ENCODE measurements around the gene NRG2. TPM values are rescaled to one million over a fixed set of nuclear protein-coding genes. Genes with fewer than 3 reads are reported as not detected.

Gene NRG2
- total RNA-seq, 1 experiment from 2014 or later = 0.06 TPM

DNA sequence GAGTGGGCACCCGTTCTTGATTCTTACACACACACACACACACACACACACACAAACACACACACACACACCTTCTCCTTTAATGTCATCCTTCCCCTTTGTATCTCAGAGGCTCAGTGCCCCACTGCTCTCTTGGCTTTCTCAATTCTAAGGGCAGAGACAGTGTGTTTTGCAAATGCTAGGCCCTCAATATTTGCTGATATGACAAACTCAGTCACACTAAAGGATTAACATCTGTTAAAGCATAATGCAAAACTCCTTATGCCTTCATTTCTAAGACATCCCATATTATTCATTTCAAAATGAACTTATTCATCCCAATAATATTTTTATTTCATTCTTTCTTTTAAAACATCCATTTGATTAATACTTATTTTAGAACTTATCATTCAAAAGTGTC lies 8.9 kb upstream of the NRG2 start:
- Histone ChIP-seq H3K4me3 (no peak overlapping the region), H3K27me3 (peaks cover 7% of the 10 kb centered on the region; the same call in 1 of the 2 replicates), H3K27ac (no peak overlapping the region), H3K9me3 (replicated peaks) (no peaks in the 10 kb centered on the region), H3K4me1 (no peaks in the 10 kb centered on the region), H3K36me3 (no peaks in the 10 kb centered on the region)
- DNase-seq = no peak

DNA sequence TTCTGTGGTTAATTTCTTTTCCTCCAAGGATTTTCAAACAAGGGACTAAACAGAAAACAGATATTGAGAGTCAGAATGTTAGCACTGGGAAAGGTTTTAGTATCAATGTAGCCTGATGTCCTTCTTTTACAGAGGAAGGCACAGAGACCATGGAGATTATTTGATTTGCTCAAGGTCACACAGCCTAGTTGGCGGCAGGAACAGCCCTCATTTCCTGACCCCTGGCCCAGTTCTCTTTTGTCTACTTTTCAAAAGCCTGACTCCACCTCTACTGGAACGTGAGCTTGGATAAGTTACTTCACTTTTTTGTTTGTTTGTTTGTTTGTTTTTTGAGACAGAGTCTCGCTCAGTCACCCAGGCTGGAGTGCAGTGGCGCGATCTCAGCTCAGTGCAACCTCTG lies 6.6 kb upstream of the NRG2 start:
- Histone ChIP-seq H3K9me3 (replicated peaks) (no peaks in the 10 kb centered on the region), H3K36me3 (no peaks in the 10 kb centered on the region), H3K4me3 (no peak overlapping the region), H3K27me3 (peaks cover 6% of the 10 kb centered on the region; the same call in 1 of the 2 replicates), H3K27ac (no peak overlapping the region), H3K4me1 (no peaks in the 10 kb centered on the region)
- no peak for DNase-seq

DNA sequence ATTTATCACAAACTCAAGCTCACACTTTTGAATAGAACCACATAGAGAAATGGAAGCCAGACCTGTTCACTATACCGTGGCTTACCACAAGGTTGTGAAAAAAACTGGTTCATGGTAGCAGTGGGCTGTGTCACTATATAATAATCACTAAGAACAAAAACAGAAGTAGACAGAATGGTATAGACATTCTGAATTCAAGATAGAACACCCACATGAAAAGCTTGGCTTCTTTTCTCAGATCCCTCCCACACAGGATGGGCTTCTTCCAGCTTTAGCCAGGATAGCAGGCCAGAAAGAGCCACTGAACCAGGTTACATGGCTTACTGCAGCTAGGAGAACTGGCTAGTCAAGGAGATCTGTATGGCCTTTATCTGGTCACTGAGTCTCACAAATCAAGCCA lies 6.1 kb upstream of the NRG2 start:
- Histone ChIP-seq H3K27me3 (peaks cover 10% of the 10 kb centered on the region; the same call in 1 of the 2 replicates), H3K4me1 (no peaks in the 10 kb centered on the region), H3K36me3 (no peaks in the 10 kb centered on the region), H3K4me3 (no peak overlapping the region), H3K27ac (no peak overlapping the region), H3K9me3 (replicated peaks) (no peaks in the 10 kb centered on the region)
- no peak for DNase-seq

DNA sequence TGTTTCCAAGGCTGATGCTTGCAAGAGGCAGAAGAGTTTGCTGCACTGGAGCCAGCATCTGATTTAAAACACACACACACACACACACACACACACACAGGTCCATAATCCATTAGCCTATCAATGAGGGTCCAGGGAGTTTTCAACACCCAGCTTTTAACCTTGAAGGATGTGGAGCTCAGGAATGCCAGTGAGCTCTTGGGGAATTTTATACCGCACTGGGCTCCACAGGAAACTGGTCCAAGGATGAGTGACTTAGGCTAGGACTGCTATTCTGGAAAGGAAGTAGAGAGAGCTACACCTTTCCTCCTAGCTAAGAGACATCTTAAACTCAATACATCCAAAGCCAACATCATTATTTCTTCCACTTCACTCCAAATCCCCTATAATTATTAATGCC lies 942 bp upstream of the NRG2 start:
- Histone ChIP-seq H3K9me3 (replicated peaks) (no peaks in the 10 kb centered on the region), H3K27me3 (peaks cover 7% of the 10 kb centered on the region; the same call in 1 of the 2 replicates), H3K27ac (no peak overlapping the region), H3K4me3 (no peak overlapping the region), H3K4me1 (no peaks in the 10 kb centered on the region), H3K36me3 (no peaks in the 10 kb centered on the region)
- no peak for DNase-seq

DNA sequence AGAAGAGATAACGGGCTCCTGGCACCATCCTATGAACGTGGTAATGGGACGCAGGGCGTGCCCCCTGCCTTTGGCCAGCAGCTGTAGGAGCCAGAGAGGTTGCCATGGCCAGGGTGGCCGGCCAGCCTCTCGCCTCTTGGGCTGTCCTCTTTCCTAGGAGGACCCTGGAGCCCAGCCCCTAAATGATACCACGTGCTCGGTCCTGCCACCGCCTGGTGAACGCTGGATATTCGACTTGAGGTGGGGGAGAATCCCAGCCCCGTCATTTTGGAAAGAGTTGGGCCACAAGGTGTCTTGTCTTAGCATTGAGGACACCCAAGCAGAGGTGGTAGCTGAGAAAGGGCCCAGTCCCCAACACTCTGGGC lies 391 bp upstream of the NRG2 start:
- Histone ChIP-seq H3K36me3 (no peaks in the 10 kb centered on the region), H3K27ac (no peak overlapping the region), H3K9me3 (replicated peaks) (no peaks in the 10 kb centered on the region), H3K27me3 (peaks cover 7% of the 10 kb centered on the region; the same call in 1 of the 2 replicates), H3K4me1 (no peaks in the 10 kb centered on the region), H3K4me3 (no peak overlapping the region)
- no peak for DNase-seq

DNA sequence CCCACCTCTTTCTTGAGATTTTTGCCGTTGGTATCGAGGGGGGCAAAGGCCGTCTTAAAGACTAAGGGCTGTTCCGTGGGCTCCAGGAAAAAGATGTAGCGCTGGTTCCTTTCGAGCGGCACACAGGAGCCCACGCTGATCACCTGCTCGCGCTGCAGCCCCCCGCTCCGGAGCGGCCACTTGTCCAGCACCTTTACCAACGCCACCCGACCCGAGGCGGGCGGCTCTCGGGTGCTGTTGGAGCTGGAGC lies 781 bp downstream of the NRG2 start:
- Histone ChIP-seq H3K9me3 (replicated peaks) (no peaks in the 10 kb centered on the region), H3K36me3 (no peaks in the 10 kb centered on the region), H3K27me3 (peaks cover 13% of the 10 kb centered on the region; the same call in 1 of the 2 replicates), H3K4me1 (no peaks in the 10 kb centered on the region), H3K4me3 (no peak overlapping the region), H3K27ac (no peak overlapping the region)
- no peak for DNase-seq

DNA sequence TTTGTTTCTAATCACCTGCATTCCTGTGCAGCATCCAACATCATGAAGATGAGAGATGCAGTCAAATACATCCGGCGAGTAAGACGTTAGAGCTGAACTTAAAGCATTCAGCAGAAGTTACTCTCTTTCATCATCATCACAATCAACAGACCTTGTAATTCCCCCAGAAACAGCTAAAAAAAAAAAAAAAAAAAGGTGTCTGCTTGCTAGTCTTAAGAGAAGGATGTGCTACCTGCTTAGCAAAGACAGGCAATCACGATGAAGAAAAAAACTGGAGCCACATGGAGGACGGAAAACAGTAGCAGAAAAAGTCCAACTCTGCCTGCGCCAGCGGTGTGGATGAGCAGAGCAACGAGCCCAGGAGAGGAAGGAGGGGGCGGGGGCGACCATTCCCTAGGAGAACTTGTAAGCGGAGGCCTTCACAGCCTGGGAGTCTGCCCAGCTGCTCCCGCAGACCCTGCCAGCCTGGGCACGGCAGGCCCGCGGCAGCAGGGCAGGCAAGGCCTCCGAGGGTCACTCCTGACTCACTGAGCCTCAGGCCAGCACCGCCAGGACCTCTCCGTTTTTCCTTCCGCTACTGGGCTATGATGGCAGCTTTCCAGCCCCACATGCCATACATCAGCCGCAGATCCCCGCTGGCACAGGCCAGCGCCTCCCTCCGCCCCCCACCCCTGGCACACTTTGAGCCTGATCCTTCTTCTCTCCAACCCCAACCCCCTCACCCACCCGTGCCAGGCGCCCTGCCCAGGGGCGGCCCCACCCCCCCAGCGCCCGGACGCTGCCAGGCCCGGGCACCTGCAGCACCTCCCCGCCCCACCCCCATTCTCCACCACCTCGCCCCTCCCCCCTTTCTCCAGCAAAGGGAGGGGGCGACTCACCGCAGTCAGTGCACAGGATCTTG lies 1.4 kb downstream of the NRG2 start:
- Histone ChIP-seq H3K4me3 (no peak overlapping the region), H3K27ac (no peak overlapping the region), H3K27me3 (peaks cover 19% of the 10 kb centered on the region; the same call in 1 of the 2 replicates), H3K4me1 (no peaks in the 10 kb centered on the region), H3K36me3 (no peaks in the 10 kb centered on the region), H3K9me3 (replicated peaks) (no peaks in the 10 kb centered on the region)
- DNase-seq = no peak

DNA sequence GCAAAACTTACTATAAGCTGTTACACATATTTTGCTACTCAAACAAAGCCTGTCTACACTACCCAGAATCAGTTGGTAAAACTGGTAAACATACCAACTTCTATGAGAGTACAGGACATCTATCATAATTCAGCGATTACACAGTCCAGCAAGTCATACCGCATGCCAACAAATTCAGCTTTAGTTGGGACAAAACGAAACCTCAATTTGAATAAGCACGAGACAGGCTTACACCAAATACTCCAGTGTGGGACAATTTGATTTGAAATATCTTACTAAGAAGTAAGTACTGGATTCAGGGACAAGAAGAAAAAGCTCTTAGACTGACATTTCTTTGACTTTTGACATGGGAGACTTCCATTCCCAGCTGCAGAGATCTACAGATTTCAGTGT lies 2.0 kb downstream of the NRG2 start:
- no peaks in the 10 kb centered on the region for H3K9me3 ChIP-seq (replicated peaks)
- H3K36me3 ChIP-seq = no peaks in the 10 kb centered on the region
- H3K27ac ChIP-seq = no peak overlapping the region
- DNase-seq = no peak
- H3K27me3 ChIP-seq = peaks cover 19% of the 10 kb centered on the region; the same call in 1 of the 2 replicates
- no peaks in the 10 kb centered on the region for H3K4me1 ChIP-seq
- no peak overlapping the region for H3K4me3 ChIP-seq

DNA sequence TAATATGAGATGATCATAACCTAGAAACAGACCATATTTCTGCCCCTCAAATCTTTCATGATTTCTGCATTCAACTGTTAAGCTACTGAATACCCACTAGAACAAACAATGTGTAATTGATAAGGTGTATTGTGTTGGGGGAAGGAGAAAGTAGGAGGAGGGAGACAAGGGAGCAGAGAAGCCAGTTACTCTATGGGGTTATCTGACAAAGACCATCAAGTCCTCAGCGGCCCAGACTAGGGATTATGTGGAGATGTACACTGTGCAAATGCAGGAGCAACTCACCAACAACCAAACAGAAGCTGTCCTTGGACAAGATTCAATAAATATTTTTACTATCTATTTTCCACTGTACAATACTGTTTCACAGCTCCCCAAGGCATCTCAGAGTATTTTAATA lies 2.7 kb downstream of the NRG2 start:
- H3K4me1 ChIP-seq = no peaks in the 10 kb centered on the region

DNA sequence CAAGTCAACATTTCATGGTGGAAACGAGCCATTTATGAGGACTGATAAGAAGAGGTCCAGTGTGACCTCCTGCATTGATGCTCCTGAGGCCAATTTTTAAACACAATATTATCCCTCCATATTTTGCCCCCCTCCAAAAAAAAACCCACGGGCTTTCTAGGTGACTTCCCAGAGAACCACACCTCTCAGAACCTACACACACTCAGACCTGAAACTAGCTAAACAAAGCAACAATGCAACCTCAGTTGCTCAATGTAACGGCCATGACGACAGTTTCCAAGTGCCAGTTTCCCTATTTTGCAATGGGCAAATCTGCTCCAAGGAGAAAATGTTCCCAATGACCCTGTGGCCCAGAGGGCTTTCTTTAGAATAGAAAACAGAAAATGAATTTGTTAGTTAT lies 3.5 kb downstream of the NRG2 start:
- H3K36me3 ChIP-seq = no peaks in the 10 kb centered on the region
- H3K9me3 ChIP-seq (replicated peaks) = no peaks in the 10 kb centered on the region
- H3K27me3 ChIP-seq = peaks cover 19% of the 10 kb centered on the region; the same call in 1 of the 2 replicates
- no peak for DNase-seq
- H3K27ac ChIP-seq = no peak overlapping the region
- no peak overlapping the region for H3K4me3 ChIP-seq
- H3K4me1 ChIP-seq = no peaks in the 10 kb centered on the region

More for the DNA sequence above, 2.7 kb downstream of the NRG2 start:
- Histone ChIP-seq H3K9me3 (replicated peaks) (no peaks in the 10 kb centered on the region), H3K27ac (no peak overlapping the region), H3K36me3 (no peaks in the 10 kb centered on the region), H3K27me3 (peaks cover 21% of the 10 kb centered on the region; the same call in 1 of the 2 replicates), H3K4me3 (no peak overlapping the region)
- no peak for DNase-seq

DNA sequence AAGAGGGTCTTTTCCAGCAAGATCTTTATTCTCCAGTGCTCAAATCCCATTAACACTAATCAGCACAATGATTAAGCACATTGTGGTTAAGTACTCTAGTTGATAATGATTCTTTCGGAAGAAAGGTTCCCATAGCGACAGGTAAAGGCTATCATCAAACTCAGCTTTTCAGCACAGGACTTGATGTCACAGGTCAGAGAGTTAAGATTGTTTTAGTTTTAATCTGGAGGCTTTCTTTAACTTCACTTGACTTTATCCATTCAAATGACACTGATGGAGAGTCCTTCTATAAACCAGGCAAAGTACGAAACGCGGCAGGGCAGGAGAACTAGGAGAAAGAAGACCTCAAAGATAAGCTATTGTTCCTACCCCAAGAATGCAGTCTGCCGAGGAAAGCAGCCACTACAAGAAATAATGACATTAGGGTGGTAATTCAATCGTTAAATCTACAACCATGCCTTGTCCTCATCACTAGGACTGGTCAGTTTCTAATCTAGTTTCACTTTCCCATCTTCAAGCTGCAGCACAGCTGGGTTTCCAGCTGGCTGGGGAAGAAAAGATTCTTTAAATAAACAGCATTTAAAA lies 4.6 kb downstream of the NRG2 start:
- H3K27ac ChIP-seq = no peak overlapping the region
- H3K27me3 ChIP-seq = peaks cover 17% of the 10 kb centered on the region; the same call in 1 of the 2 replicates
- no peaks in the 10 kb centered on the region for H3K4me1 ChIP-seq
- no peak for DNase-seq
- no peaks in the 10 kb centered on the region for H3K9me3 ChIP-seq (replicated peaks)
- H3K36me3 ChIP-seq = no peaks in the 10 kb centered on the region
- no peak overlapping the region for H3K4me3 ChIP-seq

DNA sequence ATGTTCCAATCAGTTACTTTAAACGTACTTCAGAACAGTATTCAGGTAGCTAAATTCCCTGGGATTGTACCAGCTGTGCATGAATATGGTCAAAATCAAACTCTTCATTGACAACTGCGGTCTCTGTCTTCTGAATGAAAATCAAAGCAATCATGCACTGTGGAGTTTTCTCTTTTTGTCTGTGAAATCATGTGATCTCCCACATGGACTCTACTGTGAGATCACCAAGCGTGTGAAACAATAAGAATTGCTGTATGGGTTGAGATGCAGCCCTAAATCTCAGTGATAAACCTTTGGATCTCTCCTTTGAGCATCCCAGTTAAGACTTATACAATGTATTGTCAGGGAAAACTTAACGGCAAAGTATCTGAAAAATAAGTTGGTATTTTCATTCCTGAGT lies 6.1 kb downstream of the NRG2 start:
- no peaks in the 10 kb centered on the region for H3K4me1 ChIP-seq
- DNase-seq = no peak
- no peaks in the 10 kb centered on the region for H3K36me3 ChIP-seq
- no peaks in the 10 kb centered on the region for H3K9me3 ChIP-seq (replicated peaks)
- peaks cover 17% of the 10 kb centered on the region; the same call in 1 of the 2 replicates for H3K27me3 ChIP-seq
- H3K4me3 ChIP-seq = no peak overlapping the region
- no peak overlapping the region for H3K27ac ChIP-seq

DNA sequence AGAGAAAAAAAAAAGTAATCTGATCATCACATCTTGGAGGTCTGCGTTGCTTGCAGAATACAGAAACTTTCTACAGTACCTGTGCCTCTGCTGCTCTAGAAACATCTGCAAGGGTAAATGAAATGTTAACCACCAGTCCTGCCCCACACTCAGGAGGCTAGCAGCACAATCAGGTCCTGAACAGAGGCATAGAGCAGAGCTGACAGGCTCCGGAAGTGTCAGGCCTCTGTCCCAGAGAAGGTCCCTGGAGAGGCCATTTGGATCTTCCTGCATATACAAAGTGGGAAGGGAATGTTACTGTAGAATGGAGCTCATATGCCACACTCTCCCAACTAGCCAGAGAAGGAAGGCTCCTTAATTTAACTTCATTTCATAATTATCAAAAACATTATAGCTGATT lies 7.2 kb downstream of the NRG2 start:
- Histone ChIP-seq H3K4me1 (no peaks in the 10 kb centered on the region), H3K27ac (no peak overlapping the region), H3K9me3 (replicated peaks) (no peaks in the 10 kb centered on the region), H3K4me3 (no peak overlapping the region), H3K36me3 (no peaks in the 10 kb centered on the region), H3K27me3 (peaks cover 17% of the 10 kb centered on the region; the same call in 1 of the 2 replicates)
- no peak for DNase-seq

DNA sequence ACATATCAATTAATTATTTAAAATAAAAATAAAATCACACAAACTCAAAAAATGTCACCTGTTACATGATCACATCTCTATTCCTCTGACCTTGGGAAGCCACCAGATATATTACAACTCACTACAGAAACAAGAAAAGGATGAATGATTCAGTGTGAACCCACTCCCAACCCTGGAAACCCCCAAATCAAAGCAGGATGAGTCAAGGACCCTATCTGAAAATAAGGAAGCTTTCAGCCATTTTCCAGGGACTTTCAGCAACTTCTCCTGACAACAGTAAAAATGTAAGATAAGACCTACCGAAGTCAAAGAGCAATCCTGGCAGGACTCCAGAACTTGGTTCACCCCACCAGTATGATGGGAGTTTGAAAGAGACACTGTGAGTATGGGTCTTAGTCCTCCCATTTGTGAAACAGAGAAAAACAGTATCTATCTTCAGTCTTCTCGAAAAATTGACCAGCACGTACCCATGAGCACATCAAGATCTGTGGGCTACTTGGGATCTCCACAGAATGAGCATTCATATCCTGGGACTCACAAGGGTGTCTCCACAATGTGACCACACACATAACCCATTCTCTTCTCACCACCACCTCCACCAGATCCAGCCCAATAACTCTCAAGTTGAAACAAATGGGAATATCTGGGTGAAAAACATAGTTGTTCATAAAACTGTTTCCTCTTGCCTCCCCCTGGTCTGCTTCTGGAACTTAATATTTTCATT lies 9.9 kb downstream of the NRG2 start:
- Histone ChIP-seq H3K9me3 (replicated peaks) (no peaks in the 10 kb centered on the region), H3K27ac (no peak overlapping the region), H3K36me3 (no peaks in the 10 kb centered on the region), H3K4me1 (no peaks in the 10 kb centered on the region), H3K4me3 (no peak overlapping the region), H3K27me3 (peaks cover 18% of the 10 kb centered on the region)
- no peak for DNase-seq

DNA sequence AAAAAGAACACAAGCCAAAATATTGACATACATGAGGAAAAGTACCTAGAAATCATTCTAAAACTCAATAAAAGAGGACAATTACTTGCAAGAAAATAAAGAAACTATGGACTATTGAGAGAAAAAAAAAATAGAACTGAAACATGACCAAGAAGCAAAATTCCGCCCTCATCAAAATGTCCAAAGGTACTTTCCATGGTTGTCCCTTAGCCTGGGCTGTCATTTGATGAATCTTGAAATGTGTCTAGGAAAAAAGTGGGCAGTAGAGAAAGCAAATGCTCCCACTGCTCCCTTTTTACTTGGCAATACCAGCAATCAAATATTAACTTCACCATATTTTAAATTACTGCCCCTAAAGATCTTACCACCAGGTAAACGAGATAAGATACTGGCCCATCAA lies 10.8 kb downstream of the NRG2 start:
- DNase-seq = no peak
- peaks cover 14% of the 10 kb centered on the region for H3K27me3 ChIP-seq
- H3K27ac ChIP-seq = no peak overlapping the region
- H3K4me3 ChIP-seq = no peak overlapping the region
- H3K4me1 ChIP-seq = no peaks in the 10 kb centered on the region
- no peaks in the 10 kb centered on the region for H3K9me3 ChIP-seq (replicated peaks)
- no peaks in the 10 kb centered on the region for H3K36me3 ChIP-seq
